ENCODE results near the gene SLC4A1.

GRCh38 chr17:44269535-44270240, 1.8 kb upstream of the SLC4A1 start:
- TF ChIP-seq POLR2AphosphoS5 (IDR thresholded peaks at IDR 0.05; ENCODE audit: insufficient read depth, low read depth, low read length) (no peak), EZH2 (IDR thresholded peaks at IDR 0.05; ENCODE audit: borderline replicate concordance, low read depth, low read length, severe bottlenecking) (no peak), JUN (IDR thresholded peaks at IDR 0.05; ENCODE audit: borderline replicate concordance, insufficient read depth, insufficient read length, low read depth) (no peak), GATA2 (IDR thresholded peaks at IDR 0.05; ENCODE audit: insufficient read depth, insufficient read length, low read depth, low read length) (no peak), POLR2A (IDR thresholded peaks at IDR 0.05; ENCODE audit: low read depth, low read length) (no peak), MYC (IDR thresholded peaks at IDR 0.05; ENCODE audit: low read depth, low read length) (no peak)
- TF ChIP-seq, protein P1, sequence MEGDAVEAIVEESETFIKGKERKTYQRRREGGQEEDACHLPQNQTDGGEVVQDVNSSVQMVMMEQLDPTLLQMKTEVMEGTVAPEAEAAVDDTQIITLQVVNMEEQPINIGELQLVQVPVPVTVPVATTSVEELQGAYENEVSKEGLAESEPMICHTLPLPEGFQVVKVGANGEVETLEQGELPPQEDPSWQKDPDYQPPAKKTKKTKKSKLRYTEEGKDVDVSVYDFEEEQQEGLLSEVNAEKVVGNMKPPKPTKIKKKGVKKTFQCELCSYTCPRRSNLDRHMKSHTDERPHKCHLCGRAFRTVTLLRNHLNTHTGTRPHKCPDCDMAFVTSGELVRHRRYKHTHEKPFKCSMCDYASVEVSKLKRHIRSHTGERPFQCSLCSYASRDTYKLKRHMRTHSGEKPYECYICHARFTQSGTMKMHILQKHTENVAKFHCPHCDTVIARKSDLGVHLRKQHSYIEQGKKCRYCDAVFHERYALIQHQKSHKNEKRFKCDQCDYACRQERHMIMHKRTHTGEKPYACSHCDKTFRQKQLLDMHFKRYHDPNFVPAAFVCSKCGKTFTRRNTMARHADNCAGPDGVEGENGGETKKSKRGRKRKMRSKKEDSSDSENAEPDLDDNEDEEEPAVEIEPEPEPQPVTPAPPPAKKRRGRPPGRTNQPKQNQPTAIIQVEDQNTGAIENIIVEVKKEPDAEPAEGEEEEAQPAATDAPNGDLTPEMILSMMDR (IDR thresholded peaks at IDR 0.05; ENCODE audit: extremely low read depth in 1 of 2, insufficient read depth in 1 of 2, low read depth in 1 of 2, low read length in 2 of 2), result no peak
- TF ChIP-seq, protein P2, sequence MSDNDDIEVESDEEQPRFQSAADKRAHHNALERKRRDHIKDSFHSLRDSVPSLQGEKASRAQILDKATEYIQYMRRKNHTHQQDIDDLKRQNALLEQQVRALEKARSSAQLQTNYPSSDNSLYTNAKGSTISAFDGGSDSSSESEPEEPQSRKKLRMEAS (IDR thresholded peaks at IDR 0.05; ENCODE audit: insufficient read depth, insufficient read length), result no peak

All from endothelial cell of umbilical vein (primary cell).